HL-60 (cell line): ENCODE data around the gene SPTBN5.

ENCODE experiments used
- DNase-seq, 2 experiments: peaks; one replicate each; pipeline ENCODE4 v3.0.0-alpha.2; 2010 to 2020; ENCODE audit warnings: low read depth in 1 of 2, low spot score in 1 of 2
- H3K27ac ChIP-seq: fragments of 250-450 bp; sonication (Bioruptor Pico); replicated peaks from 2 replicates; pipeline ENCODE4 v1.5.1; 2020; ENCODE audit warnings: mild to moderate bottlenecking, moderate library complexity
- H3K27me3 ChIP-seq: fragments of 250-450 bp; sonication (Bioruptor Pico); 2 replicates; pipeline ENCODE4 v1.5.1; 2021; ENCODE audit warnings: mild to moderate bottlenecking, moderate library complexity; ENCODE audit not compliant: insufficient read depth, poor library complexity, severe bottlenecking
- H3K4me3 ChIP-seq: replicated peaks from 2 replicates; pipeline ENCODE4 v1.5.1; 2011; ENCODE audit warnings: mild to moderate bottlenecking, control low read depth, low read length; ENCODE audit not compliant: insufficient read depth
- CTCF ChIP-seq: IDR thresholded peaks from one replicate; pipeline ENCODE4 v1.5.1; 2011; ENCODE audit warnings: low read length, control low read depth, inconsistent platforms; ENCODE audit not compliant: insufficient read depth
- GABPA ChIP-seq: IDR thresholded peaks from 2 replicates; pipeline ENCODE4 v1.6.1; 2012; ENCODE audit warnings: low read depth
- POLR2AphosphoS5 ChIP-seq: IDR thresholded peaks from 2 replicates; pipeline ENCODE4 v1.6.1; 2012; ENCODE audit warnings: low read depth
- REST ChIP-seq: IDR thresholded peaks from 2 replicates; pipeline ENCODE4 v1.6.1; 2012; ENCODE audit warnings: low read depth; ENCODE audit not compliant: insufficient replicate concordance
- SPI1 ChIP-seq: IDR thresholded peaks from 2 replicates; pipeline ENCODE4 v1.6.1; 2012; ENCODE audit warnings: low read depth, mild to moderate bottlenecking, borderline replicate concordance

SPTBN5 gene

GRCh38 chr15:41885321-41885720 lies 8.5 kb downstream of the SPTBN5 start:
- no peak for DNase-seq
- Histone ChIP-seq H3K27me3 (no peaks in the 10 kb centered on the region), H3K4me3 (no peak overlapping the region), H3K27ac (no peak overlapping the region)
- no peak for TF ChIP-seq CTCF
- no peak for TF ChIP-seq POLR2AphosphoS5
- TF ChIP-seq REST, result no peak
- no peak for TF ChIP-seq SPI1
- no peak for TF ChIP-seq GABPA

- no peak for DNase-seq
- H3K4me3 ChIP-seq, result no peak overlapping the region
- no peaks in the 10 kb centered on the region for H3K27me3 ChIP-seq
- H3K27ac ChIP-seq, result no peak overlapping the region
- TF ChIP-seq POLR2AphosphoS5, result no peak
- TF ChIP-seq REST, result no peak
- no peak for TF ChIP-seq GABPA
- TF ChIP-seq CTCF, result no peak
- TF ChIP-seq SPI1, result no peak
Observed at GRCh38 chr15:41884458-41884857, 9.4 kb downstream of the SPTBN5 start.

GRCh38 chr15:41883484-41883825 lies 10.4 kb downstream of the SPTBN5 start:
- no peak for DNase-seq
- no peak overlapping the region for H3K4me3 ChIP-seq
- no peaks in the 10 kb centered on the region for H3K27me3 ChIP-seq
- no peak overlapping the region for H3K27ac ChIP-seq
- TF ChIP-seq POLR2AphosphoS5 (no peak), SPI1 (no peak; the same call in 1 of the 2 replicates), CTCF (no peak), GABPA (no peak), REST (no peak)
